Tibial nerve (tissue), 4 donors: ENCODE measurements around the gene ZNF823. TPM values are rescaled to one million over a fixed set of nuclear protein-coding genes. Genes with fewer than 3 reads are reported as not detected.
A peak's percentile ranks its signal among the peaks of the same experiment; 100 is the strongest.

Experiments used
- DNase-seq, 2 donors: peaks; one replicate each; pipeline ENCODE4 v3.0.0-alpha.2; 2019; ENCODE audit warnings: low spot score in 2 of 2
- H3K27ac ChIP-seq, 4 donors: fragments of 200-600 bp; sonication (generic) in 3 of 4; one replicate each; pipeline ENCODE4 v1.5.1; 2017 to 2019; ENCODE audit warnings: mild to moderate bottlenecking in 1 of 4
- H3K27me3 ChIP-seq, 2 donors: fragments of 200-600 bp; sonication (generic) in 1 of 2; one replicate each; pipeline versions ENCODE4 v1.5.1 to v1.6.0; 2017 to 2019
- H3K36me3 ChIP-seq, 3 donors: fragments of 200-600 bp; sonication (generic); one replicate each; pipeline ENCODE4 v1.5.1; 2018 to 2019
- H3K4me1 ChIP-seq, 4 donors: fragments of 200-600 bp; sonication (generic) in 3 of 4; one replicate each; pipeline ENCODE4 v1.5.1; 2017 to 2019
- H3K4me3 ChIP-seq, 4 donors: fragments of 200-600 bp; sonication (generic) in 3 of 4; one replicate each; pipeline ENCODE4 v1.5.1; 2017 to 2019; ENCODE audit warnings: mild to moderate bottlenecking in 1 of 4, moderate library complexity in 1 of 4
- H3K9me3 ChIP-seq, 4 donors: fragments of 200-600 bp; sonication (generic) in 3 of 4; one replicate each; pipeline ENCODE4 v1.5.1; 2017 to 2019
- EP300 ChIP-seq, 2 donors: sonication (generic); formaldehyde crosslinking; IDR thresholded peaks; one replicate each; pipeline ENCODE4 v1.6.1; 2017; ENCODE audit warnings: antibody characterized with exemption in 2 of 2, mild to moderate bottlenecking in 1 of 2
- POLR2A ChIP-seq, 2 donors: fragments of 450-650 bp; IDR thresholded peaks; one replicate each; pipeline ENCODE4 v1.6.1; 2017; ENCODE audit warnings: antibody characterized with exemption in 2 of 2, mild to moderate bottlenecking in 2 of 2, moderate library complexity in 2 of 2
- WGBS, 2 donors: methylation state at CpG; one replicate each; pipeline ENCODE4 v1.1.5; 2018; 5-methylcytosine and 5-hydroxymethylcytosine counted together
- total RNA-seq, 4 donors: library from RNA; depleted of rRNA; stranded (reverse); fragments of >200 nt; gene quantifications; one replicate each; pipeline ENCODE4 v1.1.0, GENCODE V29; 2016
- TF ChIP-seq, protein P1 (sequence below), 5 experiments: fragments of 200-600 bp in 3 of 5; fragments of 450-650 bp in 2 of 5; sonication (generic) in 3 of 5; IDR thresholded peaks; one replicate each; pipeline ENCODE4 v1.5.1; 2016 to 2019; ENCODE audit warnings: antibody characterized with exemption in 5 of 5, mild to moderate bottlenecking in 3 of 5, moderate library complexity in 2 of 5

The ZNF823 gene
- total RNA-seq, 4 donors from 2014 or later = 8.1 to 16.5 (median 10.0) TPM

DNA sequence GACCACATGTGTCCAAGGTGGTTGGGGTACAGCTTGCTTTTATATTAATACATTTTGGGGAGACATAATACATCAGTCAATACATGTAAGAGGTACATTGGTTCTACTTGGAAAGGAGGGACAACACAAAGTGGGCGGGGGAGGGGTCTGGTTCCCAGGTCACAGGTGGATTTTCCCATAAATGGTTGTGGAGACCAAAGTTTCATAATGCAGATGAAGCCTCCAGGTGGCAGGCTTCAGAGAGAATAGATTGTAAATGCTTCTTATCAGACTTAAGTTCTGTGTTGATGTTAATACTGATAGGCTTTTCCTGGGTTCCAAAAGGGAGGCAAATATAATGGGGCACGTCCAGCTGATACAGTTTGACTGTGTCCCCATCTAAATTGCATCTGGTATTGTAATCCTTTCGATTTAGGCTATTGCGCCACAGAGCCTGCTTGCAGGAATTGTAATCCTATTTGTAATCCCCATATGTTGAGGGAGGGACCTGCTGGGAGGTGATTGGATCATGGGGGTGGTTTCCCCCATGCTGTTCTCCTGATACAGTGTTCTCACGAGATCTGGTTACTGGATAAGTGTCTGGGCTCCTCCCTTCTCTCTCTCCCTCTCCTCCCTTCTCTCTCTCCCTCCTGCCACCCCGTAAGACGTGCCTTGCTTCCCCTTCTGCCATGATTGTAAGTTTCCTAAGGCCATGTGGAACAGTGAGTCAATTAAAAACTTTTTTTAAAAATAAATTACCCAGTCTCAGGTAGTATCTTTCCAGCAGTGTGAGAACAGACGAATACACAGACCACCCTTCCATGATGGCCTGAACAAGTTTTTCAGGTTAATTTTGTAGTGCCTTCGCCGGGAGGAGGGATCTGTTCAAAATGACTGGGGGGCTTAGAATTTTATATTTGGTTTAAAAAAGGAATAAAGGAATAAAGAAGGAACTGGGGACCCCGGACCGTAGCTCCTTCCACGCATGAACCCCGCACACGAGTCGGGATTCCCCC, 44.9 kb downstream of the ZNF823 start:
- WGBS, 2 donors = 23 to 27% methylated on average over 16 of the region's 16 CpGs
- DNase-seq = no peak

DNA sequence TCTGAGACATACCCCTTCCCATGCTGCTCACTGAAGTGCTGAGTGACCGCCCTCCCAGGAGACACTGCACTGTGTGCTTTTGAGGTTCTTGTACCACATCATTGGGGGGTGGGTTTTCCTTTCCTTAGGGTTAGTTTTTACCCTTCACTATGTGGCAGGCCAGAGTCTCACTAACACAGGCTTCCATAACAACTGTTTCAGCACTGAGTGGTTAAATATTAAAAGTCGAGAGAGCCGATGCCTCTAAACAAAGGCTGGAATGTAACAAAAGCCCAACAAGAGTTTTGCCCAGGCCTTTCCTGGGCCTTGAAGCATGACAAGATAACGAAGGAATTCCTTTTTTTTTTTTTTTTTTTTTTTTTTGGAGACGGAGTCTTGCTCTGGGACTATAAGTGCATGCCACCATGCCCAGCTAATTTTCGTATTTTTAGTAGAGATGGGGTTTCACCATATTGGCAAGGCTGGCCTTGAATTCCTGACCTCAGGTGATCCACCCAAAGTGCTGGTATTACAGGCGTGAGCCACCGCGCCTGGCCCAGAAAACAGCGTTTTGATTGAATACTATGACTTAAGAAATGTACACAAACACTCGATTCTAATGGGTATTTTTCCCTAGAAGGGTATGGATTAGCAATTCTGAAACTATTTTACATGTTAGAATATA, 46.5 kb downstream of the ZNF823 start:
- Histone ChIP-seq H3K9me3 (no peaks in the 10 kb centered on the region), H3K4me3 (no peak overlapping the region), H3K27ac (no peak overlapping the region), H3K27me3 (no peaks in the 10 kb centered on the region), H3K36me3 (no peaks in the 10 kb centered on the region), H3K4me1 (peaks cover 0 to 12% (median 5%) of the 10 kb centered on the region in 4 donors)
- no peak for TF ChIP-seq EP300 (IDR thresholded peaks at IDR 0.05)
- TF ChIP-seq, protein P1, sequence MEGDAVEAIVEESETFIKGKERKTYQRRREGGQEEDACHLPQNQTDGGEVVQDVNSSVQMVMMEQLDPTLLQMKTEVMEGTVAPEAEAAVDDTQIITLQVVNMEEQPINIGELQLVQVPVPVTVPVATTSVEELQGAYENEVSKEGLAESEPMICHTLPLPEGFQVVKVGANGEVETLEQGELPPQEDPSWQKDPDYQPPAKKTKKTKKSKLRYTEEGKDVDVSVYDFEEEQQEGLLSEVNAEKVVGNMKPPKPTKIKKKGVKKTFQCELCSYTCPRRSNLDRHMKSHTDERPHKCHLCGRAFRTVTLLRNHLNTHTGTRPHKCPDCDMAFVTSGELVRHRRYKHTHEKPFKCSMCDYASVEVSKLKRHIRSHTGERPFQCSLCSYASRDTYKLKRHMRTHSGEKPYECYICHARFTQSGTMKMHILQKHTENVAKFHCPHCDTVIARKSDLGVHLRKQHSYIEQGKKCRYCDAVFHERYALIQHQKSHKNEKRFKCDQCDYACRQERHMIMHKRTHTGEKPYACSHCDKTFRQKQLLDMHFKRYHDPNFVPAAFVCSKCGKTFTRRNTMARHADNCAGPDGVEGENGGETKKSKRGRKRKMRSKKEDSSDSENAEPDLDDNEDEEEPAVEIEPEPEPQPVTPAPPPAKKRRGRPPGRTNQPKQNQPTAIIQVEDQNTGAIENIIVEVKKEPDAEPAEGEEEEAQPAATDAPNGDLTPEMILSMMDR (IDR thresholded peaks at IDR 0.05) = no peak
- no peak for TF ChIP-seq POLR2A (IDR thresholded peaks at IDR 0.05)
- no peak for DNase-seq
- WGBS, 2 donors = 88 to 92% methylated on average over 11 of the region's 11 CpGs

More for the DNA sequence above, 44.9 kb downstream of the ZNF823 start:
- TF ChIP-seq, protein P1 (IDR thresholded peaks at IDR 0.05) = no peak
- no peak for TF ChIP-seq EP300 (IDR thresholded peaks at IDR 0.05)
- TF ChIP-seq POLR2A (IDR thresholded peaks at IDR 0.05) = no peak
- Histone ChIP-seq H3K9me3 (no peaks in the 10 kb centered on the region), H3K4me3 (peak overlapping the region; percentile 43 to 86 (median 60)), H3K27ac (peak overlapping the region in 3 of 4 donors; percentile 50 to 74 (median 73)), H3K36me3 (no peaks in the 10 kb centered on the region), H3K27me3 (no peaks in the 10 kb centered on the region), H3K4me1 (peaks cover 0 to 12% (median 5%) of the 10 kb centered on the region in 4 donors)

DNA sequence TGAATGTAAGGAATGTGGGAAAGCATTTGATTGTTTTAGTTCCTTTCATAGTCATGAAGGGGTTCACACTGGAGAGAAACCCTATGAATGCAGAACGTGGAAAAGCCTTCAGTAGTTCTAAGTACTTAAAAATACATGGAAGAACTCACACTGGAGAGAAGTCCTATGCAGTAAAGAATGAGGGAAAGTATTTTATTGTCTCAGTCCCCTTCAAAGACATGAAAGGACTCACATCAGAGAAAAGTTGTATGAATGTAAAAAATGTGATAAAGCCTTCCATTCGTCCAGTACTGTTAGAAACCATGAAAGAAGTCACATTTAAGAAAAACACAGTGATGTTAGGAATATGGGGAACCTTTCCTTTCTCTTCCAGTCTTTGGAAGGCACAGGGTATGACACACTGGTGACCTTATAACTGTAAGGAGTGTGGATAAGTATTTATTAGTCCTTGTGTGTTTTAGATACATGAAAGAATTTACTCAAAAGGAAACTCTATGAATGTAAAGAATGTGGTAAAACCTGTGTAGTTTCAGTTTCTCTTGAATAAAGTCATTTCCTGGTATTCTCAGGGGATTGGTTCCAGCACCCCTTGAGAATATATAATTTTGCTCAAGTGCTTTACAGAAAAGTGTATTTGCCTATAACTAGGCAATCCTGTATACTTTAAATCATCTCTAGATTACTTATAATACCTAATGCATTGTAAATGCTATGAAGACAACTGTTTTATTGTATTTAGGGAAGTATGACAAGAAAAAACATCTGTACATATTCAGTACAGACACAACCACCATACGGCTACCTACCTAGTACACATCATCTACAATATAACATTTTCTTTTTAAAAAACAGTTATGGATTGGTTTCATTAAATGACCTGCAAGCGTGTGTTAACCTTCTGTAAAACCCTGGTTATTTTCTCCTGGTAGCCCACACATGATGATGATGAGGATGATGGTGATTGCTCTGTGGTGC, 52.8 kb downstream of the ZNF823 start:
- no peaks in the 10 kb centered on the region for H3K27me3 ChIP-seq
- 89 to 91% methylated on average over 4 of the region's 4 CpGs for WGBS, 2 donors

DNA sequence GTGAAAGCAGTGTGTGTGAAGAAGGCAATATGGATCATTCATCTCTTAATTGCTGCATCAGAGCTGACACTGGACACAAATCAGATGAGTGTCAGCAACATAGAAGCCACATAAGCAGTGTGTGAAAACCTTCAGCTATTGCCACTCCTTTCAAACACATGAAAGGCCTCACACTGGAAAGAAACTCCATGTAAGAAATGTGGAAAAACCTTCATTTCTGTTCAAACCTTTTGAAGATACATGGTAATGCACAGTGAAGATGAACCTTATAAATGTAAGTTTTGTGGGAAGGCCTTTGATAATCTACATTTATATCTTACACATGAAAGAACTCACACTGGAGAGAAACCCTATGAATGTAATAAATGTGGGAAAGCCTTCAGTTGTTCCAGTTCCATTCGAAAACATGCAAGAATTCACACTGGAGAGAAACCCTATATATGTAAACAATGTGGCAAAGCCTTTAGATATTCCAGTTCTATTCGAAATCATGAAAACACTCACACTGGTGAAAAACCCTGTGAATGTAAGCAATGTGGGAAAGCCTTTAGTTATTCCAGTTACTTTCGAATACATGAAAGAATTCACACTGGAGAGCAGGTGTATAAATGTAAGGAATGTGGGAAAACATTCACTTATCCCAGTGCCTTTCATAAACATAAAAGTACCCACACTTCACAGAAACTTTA, 53.6 kb downstream of the ZNF823 start:
- no peak overlapping the region for H3K4me3 ChIP-seq
- 94 to 98% methylated on average over 3 of the region's 3 CpGs for WGBS, 2 donors
- peaks cover 0 to 63% (median 4%) of the 10 kb centered on the region in 4 donors for H3K9me3 ChIP-seq
- no peak for TF ChIP-seq EP300 (IDR thresholded peaks at IDR 0.05)
- H3K27ac ChIP-seq = no peak overlapping the region
- H3K4me1 ChIP-seq = no peaks in the 10 kb centered on the region
- no peaks in the 10 kb centered on the region for H3K27me3 ChIP-seq
- H3K36me3 ChIP-seq = peaks cover 0 to 34% (median 0%) of the 10 kb centered on the region in 3 donors
- DNase-seq = no peak

More for the DNA sequence above, 52.8 kb downstream of the ZNF823 start:
- no peaks in the 10 kb centered on the region for H3K4me1 ChIP-seq
- no peak for DNase-seq
- no peak overlapping the region for H3K4me3 ChIP-seq
- H3K27ac ChIP-seq = no peak overlapping the region
- peaks cover 0 to 55% (median 3%) of the 10 kb centered on the region in 4 donors for H3K9me3 ChIP-seq
- H3K36me3 ChIP-seq = peaks cover 0 to 29% (median 0%) of the 10 kb centered on the region in 3 donors
- TF ChIP-seq, protein P1 (IDR thresholded peaks at IDR 0.05) = no peak
- no peak for TF ChIP-seq POLR2A (IDR thresholded peaks at IDR 0.05)
- TF ChIP-seq EP300 (IDR thresholded peaks at IDR 0.05) = no peak
